Mesothelial cell of epicardium (in vitro differentiated cells): Measurements from ENCODE around the gene PANX2. TPM values are rescaled to one million over a fixed set of nuclear protein-coding genes. Genes with fewer than 3 reads are reported as not detected.

Source experiments
- DNase-seq, 2 experiments: peaks; one replicate each; pipeline ENCODE4 v3.0.0; 2021; ENCODE audit warnings: low spot score in 2 of 2; ENCODE audit not compliant: unreplicated experiment in 2 of 2
- H3K27ac Mint-ChIP-seq: 2 replicates; pipeline ENCODE4 v1.8.0; 2021; ENCODE audit warnings: mixed read lengths
- H3K27me3 Mint-ChIP-seq: 2 replicates; pipeline ENCODE4 v1.8.0; 2021; ENCODE audit warnings: low read depth, mixed read lengths
- H3K36me3 Mint-ChIP-seq: 2 replicates; pipeline ENCODE4 v1.8.0; 2021; ENCODE audit warnings: mixed read lengths
- H3K4me1 Mint-ChIP-seq: 2 replicates; pipeline ENCODE4 v1.8.0; 2021; ENCODE audit warnings: mixed read lengths
- H3K4me3 Mint-ChIP-seq: 2 replicates; pipeline ENCODE4 v1.8.0; 2021; ENCODE audit warnings: mild to moderate bottlenecking, moderate library complexity, mixed read lengths
- H3K9me3 Mint-ChIP-seq: 2 replicates; pipeline ENCODE4 v1.8.0; 2021; ENCODE audit warnings: mixed read lengths
- CTCF ChIP-seq: fragments of 200-600 bp; sonication (generic); IDR thresholded peaks from one replicate; pipeline ENCODE4 v1.5.0; 2021; ENCODE audit warnings: antibody characterized with exemption; ENCODE audit not compliant: unreplicated experiment
- total RNA-seq: library from RNA; stranded (reverse); gene quantifications from 3 replicates; pipeline ENCODE4 v1.2.1, GENCODE V29; 2021

PANX2 gene
- total RNA-seq, 1 donor from 2014 or later: 7.0 TPM

- Mint-ChIP-seq H3K36me3 (no peaks in the 10 kb centered on the region), H3K9me3 (no peaks in the 10 kb centered on the region), H3K4me3 (peak overlapping the region; percentile 94), H3K27me3 (no peaks in the 10 kb centered on the region), H3K4me1 (peaks cover 32% of the 10 kb centered on the region), H3K27ac (peak overlapping the region; percentile 96)
- no peak for DNase-seq
- TF ChIP-seq CTCF: no peak
Observed at GRCh38 chr22:50186761-50187523, 16.4 kb downstream of the PANX2 start.

- no peaks in the 10 kb centered on the region for H3K27me3 Mint-ChIP-seq
- H3K4me1 Mint-ChIP-seq: peaks cover 32% of the 10 kb centered on the region
- no peak for DNase-seq
- no peak overlapping the region for H3K27ac Mint-ChIP-seq
- H3K36me3 Mint-ChIP-seq: no peaks in the 10 kb centered on the region
- H3K4me3 Mint-ChIP-seq: no peak overlapping the region
- no peak for TF ChIP-seq CTCF
- no peaks in the 10 kb centered on the region for H3K9me3 Mint-ChIP-seq
Observed at GRCh38 chr22:50188356-50188755, 17.8 kb downstream of the PANX2 start.

DNA sequence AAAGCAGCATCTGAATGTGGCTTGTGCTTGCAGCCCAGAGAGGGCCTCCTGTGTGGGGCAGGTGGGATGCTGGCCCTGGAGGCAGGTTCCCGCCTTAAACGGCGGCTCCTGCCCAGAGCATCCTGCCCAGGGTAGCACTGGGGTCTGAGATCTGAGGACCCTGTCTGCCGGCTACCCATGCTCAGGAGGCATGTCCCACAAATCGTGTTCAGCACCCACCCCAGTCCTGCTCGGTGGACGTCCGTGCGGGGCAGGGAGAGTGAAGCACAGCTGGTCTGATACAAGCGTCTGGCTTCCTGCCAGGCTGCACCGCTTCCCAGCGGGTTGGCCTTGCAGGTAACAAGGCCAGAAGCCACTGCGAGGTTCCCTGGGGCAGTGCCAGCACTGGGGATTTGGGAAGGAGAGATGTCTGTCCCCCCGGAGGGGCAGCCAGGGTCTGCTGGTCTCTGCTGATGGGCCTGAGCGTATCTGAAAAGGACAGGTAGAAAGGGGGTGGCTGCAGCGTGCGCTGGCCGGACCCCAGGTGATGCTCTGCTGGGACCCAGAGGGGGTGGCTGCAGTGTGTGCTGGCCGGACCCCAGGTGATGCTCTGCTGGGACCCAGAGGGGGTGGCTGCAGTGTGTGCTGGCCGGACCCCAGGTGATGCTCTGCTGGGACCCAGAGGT is 18.8 kb downstream of the PANX2 start:
- H3K9me3 Mint-ChIP-seq: no peaks in the 10 kb centered on the region
- peaks cover 29% of the 10 kb centered on the region for H3K4me1 Mint-ChIP-seq
- H3K27ac Mint-ChIP-seq: peak overlapping the region; percentile 50
- H3K27me3 Mint-ChIP-seq: no peaks in the 10 kb centered on the region
- H3K4me3 Mint-ChIP-seq: peak overlapping the region; percentile 15
- H3K36me3 Mint-ChIP-seq: no peaks in the 10 kb centered on the region
- no peak for DNase-seq
- no peak for TF ChIP-seq CTCF

DNA sequence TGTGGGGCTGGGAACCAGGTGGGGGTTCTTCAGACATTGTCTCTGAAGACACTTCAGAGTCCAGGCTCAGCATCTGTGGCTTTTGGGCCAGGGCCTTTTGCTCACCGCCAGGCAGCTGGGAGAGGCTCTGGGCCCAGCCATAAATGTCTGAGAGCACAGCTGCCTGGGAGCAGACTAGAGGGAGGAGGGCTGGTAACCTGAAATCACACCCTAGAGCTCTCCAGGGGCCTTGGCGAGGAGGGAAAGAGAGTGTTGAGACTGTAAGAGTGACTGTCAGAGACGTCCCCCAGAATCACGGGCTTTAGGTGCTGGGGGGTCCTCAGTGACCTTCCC is 19.3 kb downstream of the PANX2 start:
- H3K4me1 Mint-ChIP-seq: peaks cover 25% of the 10 kb centered on the region
- DNase-seq: no peak
- TF ChIP-seq CTCF: no peak
- H3K4me3 Mint-ChIP-seq: peak overlapping the region; percentile 53
- peak overlapping the region; percentile 89 for H3K27ac Mint-ChIP-seq
- no peaks in the 10 kb centered on the region for H3K27me3 Mint-ChIP-seq
- H3K9me3 Mint-ChIP-seq: no peaks in the 10 kb centered on the region
- no peaks in the 10 kb centered on the region for H3K36me3 Mint-ChIP-seq

- Mint-ChIP-seq H3K4me1 (peaks cover 25% of the 10 kb centered on the region), H3K27me3 (no peaks in the 10 kb centered on the region), H3K9me3 (no peaks in the 10 kb centered on the region), H3K4me3 (peak overlapping the region; percentile 55), H3K27ac (peak overlapping the region; percentile 43), H3K36me3 (no peaks in the 10 kb centered on the region)
- DNase-seq: peak in 1 of 2 experiments; percentile 70
- TF ChIP-seq CTCF: peak; percentile 16
Observed at GRCh38 chr22:50190182-50190940, 19.8 kb downstream of the PANX2 start.
